GM12873 (cell line): Measurements from ENCODE around the gene SH3BP5.
A peak's percentile ranks its signal among the peaks of the same experiment; 100 is the strongest.

Experiments
- TF ChIP-seq, protein P1 (sequence below): IDR thresholded peaks from 2 replicates; pipeline ENCODE4 v1.5.1; 2012; ENCODE audit warnings: low read depth, mild to moderate bottlenecking, moderate library complexity, low read length, control low read depth; ENCODE audit not compliant: insufficient read depth; ENCODE audit errors: missing control alignments

The SH3BP5 gene

DNA sequence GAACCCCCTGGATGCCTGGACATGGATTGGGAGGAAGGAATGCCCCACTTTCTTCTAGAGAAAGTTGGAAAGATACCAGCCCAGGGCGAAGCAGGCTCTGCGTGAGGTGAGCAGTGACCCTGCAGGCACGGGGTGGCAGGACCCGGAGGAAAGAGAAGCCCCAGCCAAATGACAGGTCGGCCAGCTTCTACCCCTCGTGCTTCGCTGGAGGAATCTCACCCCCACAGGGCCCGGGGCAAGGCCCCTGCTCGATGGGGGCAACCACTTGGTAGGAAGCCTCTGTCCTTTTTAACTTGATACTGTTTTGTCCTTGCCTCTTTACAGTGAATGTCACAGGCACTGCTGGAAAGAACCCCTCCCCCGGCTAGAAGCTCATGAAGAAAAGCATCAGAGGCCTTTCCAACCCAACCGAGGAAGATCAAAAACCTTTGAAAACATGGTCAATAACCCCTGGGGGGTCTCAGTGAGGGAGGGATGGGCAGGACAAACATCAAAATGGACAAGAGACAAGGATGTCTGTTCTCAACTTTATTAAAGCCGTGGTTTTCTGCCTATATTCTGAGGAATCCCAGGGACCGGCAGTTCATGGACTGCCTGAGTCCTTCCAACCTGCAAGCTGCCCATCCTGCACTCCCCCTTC, 54.4 kb downstream of the SH3BP5 start:
- TF ChIP-seq, protein P1, sequence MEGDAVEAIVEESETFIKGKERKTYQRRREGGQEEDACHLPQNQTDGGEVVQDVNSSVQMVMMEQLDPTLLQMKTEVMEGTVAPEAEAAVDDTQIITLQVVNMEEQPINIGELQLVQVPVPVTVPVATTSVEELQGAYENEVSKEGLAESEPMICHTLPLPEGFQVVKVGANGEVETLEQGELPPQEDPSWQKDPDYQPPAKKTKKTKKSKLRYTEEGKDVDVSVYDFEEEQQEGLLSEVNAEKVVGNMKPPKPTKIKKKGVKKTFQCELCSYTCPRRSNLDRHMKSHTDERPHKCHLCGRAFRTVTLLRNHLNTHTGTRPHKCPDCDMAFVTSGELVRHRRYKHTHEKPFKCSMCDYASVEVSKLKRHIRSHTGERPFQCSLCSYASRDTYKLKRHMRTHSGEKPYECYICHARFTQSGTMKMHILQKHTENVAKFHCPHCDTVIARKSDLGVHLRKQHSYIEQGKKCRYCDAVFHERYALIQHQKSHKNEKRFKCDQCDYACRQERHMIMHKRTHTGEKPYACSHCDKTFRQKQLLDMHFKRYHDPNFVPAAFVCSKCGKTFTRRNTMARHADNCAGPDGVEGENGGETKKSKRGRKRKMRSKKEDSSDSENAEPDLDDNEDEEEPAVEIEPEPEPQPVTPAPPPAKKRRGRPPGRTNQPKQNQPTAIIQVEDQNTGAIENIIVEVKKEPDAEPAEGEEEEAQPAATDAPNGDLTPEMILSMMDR, result no peak

DNA sequence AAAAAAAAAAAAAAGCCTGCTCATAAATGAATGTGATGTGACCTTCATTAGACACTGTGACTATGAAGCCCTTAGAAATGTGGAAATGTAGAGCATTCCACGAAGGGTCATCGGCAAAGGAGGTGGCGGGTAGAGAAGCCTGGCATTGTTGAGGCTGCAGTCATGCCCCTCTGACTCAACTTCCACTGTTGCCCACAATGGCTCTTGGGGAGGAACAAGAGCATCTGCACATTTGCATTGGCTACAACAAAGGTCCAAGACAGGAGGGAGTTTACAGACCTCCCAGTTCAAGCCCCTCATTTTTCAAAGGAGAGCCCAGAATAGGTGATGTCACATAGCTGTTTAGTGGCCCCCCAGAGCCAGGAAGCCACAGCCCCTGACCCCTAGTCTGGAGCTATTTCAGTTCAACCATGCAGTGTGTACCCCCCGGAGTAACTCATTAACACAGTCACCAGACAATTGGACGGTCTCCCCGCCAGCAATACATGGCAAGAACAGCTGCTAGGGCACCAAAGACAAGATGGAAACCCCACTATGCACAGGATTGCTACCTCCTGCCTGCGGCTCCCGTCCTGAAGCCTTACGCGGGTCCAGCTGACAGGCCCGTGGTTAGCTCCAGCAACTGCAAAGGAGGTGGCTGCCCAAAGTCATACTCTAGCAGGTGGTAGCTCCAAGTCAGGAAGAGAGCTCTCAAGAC, 56.2 kb downstream of the SH3BP5 start:
- TF ChIP-seq, protein P1, result no peak

DNA sequence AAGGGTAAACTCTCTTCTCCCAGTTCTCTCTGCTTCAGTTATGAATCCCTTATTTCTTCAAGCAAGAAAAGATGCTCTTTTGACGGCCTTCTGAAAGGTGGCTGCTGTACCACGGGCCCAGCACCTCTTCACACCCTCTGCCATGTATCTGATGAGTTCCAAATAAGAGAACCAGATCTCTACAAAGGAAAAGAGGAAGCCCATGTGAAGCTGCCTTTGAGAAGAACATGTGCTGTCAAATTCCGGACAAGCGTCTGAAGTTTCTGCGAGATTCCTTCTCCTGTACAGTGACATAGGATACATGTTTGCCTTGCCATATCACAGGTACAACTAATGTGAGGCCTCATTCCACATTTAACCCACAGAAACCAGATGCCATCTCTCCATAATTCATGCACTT, 59.2 kb downstream of the SH3BP5 start:
- TF ChIP-seq, protein P1, result no peak

DNA sequence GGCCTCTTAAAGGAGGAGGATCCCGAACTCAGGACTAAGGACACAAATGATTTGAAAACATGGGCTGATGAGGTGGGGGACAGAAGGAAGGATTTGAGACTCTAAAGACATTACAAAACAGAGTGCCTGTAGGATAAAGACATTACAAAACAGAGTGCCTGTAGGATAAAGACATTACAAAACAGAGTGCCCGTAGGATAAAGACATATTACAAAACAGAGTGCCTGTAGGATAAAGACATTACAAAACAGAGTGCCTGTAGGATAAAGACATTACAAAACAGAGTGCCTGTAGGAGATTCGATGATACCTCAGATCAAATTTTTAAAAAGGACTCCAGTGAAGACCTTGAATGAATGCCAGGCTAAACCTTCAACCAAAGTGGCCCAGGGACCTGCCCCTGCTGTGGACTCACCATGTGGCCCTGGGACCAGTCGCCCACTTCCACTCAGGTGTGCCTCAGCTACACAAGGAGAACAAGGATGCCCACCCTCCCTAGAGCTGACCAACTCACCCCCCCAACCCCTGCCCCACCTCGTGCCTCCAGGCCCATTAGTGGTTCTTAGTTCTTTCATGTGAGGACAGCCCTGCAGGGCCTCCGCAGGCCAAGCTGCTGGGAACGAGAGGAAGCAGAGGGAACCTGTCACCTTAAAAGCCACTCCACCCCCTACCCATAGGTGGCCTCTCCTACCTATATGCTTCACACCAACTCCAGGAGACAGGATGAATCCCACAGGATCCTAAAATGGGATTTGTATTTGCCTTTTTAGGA, 59.8 kb downstream of the SH3BP5 start:
- TF ChIP-seq, protein P1, result peak; percentile 24

DNA sequence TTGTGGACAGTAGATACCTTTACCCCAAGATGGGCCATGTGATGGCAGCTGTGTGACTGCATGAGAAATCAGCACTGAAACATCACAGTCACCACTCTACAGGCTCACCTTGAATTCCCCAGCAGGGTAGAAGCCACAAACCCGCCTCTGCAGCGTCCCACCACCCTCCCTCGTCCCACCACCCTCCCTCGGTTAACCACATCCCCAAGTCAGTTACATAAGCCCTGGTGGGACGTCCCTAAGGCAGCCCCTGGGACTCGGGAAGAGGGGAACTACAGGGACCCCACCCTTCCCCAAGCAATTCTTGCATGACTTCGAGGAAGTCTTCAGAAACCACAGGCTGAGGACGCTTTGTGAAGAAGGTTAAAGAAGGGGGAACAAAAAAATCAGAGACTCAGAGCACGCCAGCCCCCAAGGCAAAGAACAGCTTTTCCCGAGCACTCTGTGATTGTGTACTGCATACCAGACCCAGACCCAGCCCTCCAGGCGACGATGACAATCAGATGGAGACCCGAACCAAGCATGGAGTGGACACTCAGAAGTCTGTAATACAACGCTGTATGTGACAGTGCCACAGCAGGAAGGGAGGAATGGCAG, 60.5 kb downstream of the SH3BP5 start:
- TF ChIP-seq, protein P1, result no peak

DNA sequence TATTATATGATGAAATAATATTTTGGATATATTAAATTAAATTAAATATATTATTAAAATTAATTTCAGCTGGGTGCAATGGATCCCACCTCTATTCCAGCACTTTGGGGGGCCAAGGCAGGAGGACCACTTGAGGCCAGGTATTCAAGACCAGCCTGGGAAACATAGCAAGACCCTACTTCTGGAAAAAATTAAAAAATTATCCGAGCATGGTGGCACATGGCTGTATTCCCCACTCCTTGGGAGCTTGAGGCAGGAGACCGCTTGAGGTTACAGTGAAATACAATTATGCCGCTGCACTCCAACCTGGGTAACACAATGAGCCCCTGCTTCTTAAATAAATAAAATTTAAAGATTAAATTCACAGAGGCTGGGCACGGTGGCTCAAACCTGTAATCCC, 61.4 kb downstream of the SH3BP5 start:
- TF ChIP-seq, protein P1, result no peak
